Cardiac fibroblast (primary cell): Measurements from ENCODE around the gene NR2F1-AS1.
A peak's percentile ranks its signal among the peaks of the same experiment; 100 is the strongest.

Source experiments
- DNase-seq, 2 donors: peaks; one replicate each; pipeline versions ENCODE4 v3.0.0 to v3.0.0-alpha.2; 2010; ENCODE audit warnings: low read depth in 2 of 2
- H3K4me3 ChIP-seq, 2 donors: replicated peaks in 1 of 2; 1 replicate in 1 of 2; 2 replicates in 1 of 2; pipeline ENCODE4 v1.5.1; 2011; ENCODE audit warnings: low read depth in 2 of 2, low read length in 2 of 2, mild to moderate bottlenecking in 2 of 2, moderate library complexity in 1 of 2
- CTCF ChIP-seq: IDR thresholded peaks from one replicate; pipeline ENCODE4 v1.5.1; 2011; ENCODE audit warnings: low read depth, mild to moderate bottlenecking, low read length, inconsistent platforms

Gene NR2F1-AS1

DNA sequence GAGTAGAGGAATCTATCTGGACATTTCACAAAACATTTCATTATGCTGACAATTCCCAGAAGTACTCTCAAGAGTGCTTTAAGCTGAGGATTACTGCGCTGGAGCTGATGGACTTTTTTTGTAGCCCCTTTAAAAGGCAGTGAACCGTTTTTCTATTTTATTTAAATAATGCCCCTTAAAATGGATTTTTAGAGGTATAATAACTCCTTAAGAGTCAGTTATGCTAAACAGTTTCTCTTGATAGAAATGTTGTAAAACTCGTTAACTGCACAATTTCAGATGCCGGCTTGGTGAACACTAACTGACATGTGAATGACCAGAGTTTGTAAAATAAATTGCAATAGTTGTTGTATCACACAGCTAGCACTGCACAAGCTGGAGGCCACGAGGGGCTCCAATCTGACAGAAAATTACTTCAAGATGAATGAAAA, 174.0 kb downstream of the NR2F1-AS1 start:
- no peak for TF ChIP-seq CTCF
- no peak for DNase-seq
- no peak overlapping the region for H3K4me3 ChIP-seq

DNA sequence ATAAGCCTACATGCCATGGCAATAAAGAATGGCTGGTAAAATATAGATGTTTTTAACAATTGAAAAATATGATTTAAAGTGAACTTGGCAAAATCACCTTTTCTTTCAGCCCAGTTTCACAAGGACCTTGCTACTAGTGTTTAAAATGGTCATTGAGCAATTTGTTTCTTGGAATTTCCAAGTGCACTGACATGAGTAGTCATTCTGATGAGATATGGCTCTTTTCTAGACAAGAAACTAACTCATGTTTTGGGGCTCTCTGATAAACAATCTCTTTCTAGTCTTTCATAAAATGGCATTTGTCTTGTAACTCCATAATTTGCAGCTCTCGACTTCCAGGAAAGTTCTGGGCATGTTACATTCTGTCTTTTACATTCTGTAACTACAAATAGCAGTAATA, 176.8 kb downstream of the NR2F1-AS1 start:
- no peak overlapping the region for H3K4me3 ChIP-seq
- TF ChIP-seq CTCF: no peak
- peak; percentile 22 to 38 for DNase-seq

DNA sequence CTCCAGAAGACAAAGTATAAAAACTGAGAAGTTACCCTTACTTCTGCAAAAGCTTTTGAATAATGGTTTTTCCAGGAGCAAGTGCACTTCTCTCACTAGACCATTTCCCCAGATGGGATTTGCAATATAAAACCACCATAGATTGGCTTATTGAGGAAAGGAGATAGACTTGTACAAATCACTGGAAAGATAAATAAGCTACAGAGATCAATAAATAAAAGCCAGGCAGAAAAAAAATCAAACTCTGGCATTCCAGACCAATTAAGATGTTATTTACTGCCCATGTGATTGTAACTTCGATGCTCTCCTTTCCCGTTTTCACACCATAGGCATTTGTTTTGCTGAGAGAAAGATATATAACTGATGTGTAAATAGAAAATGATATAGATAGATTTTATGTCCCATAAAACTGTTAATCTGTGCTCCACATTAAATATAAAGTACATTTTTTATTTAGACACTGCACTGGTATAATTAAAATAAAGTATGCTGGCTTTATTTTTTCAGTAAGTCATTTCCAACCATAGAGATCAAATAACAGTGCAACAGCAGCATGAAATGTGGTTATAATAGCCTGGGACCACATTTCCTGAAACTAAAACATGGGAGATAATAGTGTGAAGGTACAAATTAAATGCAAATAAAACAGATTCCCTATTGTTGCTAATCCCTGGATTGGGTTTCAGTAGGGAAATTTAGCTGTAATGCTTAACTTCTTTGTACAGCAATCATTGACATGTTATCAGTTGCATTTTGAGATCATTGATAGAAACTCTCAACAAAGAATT, 177.7 kb downstream of the NR2F1-AS1 start:
- no peak for DNase-seq
- H3K4me3 ChIP-seq: no peak overlapping the region
- TF ChIP-seq CTCF: no peak

DNA sequence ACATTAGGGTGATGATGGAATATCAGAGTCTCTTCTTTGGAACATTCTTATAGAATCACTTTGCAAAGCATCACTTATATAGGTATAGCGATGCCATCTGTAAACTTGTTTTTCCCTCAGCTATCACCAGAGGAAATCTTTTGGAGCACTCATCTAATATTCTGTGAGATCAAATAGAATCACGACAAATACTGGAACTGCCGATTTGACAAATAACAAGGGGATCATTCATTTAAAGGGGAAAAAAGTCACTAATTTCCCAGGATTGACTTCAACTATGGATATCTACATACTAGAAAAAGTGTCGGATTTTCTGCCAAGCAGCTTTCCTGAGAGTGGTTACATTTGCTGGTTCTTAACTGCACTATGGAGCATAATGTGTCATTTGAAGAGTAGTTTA, 178.6 kb downstream of the NR2F1-AS1 start:
- no peak for DNase-seq
- TF ChIP-seq CTCF: no peak
- no peak overlapping the region for H3K4me3 ChIP-seq

GRCh38 chr5:93401634-93402213, 179.3 kb downstream of the NR2F1-AS1 start:
- DNase-seq: no peak
- TF ChIP-seq CTCF: no peak
- no peak overlapping the region for H3K4me3 ChIP-seq

GRCh38 chr5:93399675-93400074, 181.3 kb downstream of the NR2F1-AS1 start:
- H3K4me3 ChIP-seq: no peak overlapping the region
- TF ChIP-seq CTCF: no peak
- no peak for DNase-seq

DNA sequence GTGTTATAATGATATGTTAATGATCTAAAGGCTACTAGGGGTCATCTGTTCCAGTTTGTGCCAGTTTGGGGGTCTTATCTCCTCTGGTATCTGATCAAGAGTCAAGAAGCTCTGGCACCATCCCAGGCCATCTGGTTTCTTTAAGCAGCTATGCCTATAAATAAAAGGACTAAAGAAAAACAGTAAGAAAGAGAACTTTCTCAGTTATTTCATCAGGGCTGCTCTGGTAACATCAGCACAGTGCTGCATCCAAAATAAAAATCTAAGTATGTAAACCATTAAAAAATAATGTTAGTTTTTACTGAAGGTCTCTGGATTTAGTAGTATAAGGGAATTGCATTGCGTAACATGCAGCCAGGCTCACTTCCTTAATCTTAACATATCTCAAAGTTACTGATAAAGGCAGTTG, 185.0 kb downstream of the NR2F1-AS1 start:
- DNase-seq: peak in 1 of 2 donors; percentile 21
- TF ChIP-seq CTCF: no peak
- no peak overlapping the region for H3K4me3 ChIP-seq
